ENCODE results near the gene MFGE8.
A peak's percentile ranks its signal among the peaks of the same experiment; 100 is the strongest.

The MFGE8 gene

GRCh38 chr15:88898736-88899135 lies 14.4 kb downstream of the MFGE8 start:
- no peak for TF ChIP-seq CTCF (IDR thresholded peaks at IDR 0.05; ENCODE audit: low read depth, low read length)
- no peak for DNase-seq
- H3K9me3 ChIP-seq: no peaks in the 10 kb centered on the region
- peaks cover 20% of the 10 kb centered on the region for H3K27me3 ChIP-seq
- H3K4me1 ChIP-seq: peaks cover 5% of the 10 kb centered on the region; the same call in 1 of the 2 replicates
- no peak overlapping the region for H3K4me3 ChIP-seq (ENCODE audit: low read depth, low read length)
- H3K36me3 ChIP-seq: no peaks in the 10 kb centered on the region

GRCh38 chr15:88897456-88898194 lies 15.6 kb downstream of the MFGE8 start:
- H3K27me3 ChIP-seq: peaks cover 20% of the 10 kb centered on the region
- H3K9me3 ChIP-seq: no peaks in the 10 kb centered on the region
- no peaks in the 10 kb centered on the region for H3K36me3 ChIP-seq
- peak; percentile 61 for TF ChIP-seq CTCF (IDR thresholded peaks at IDR 0.05; ENCODE audit: low read depth, low read length)
- no peak overlapping the region for H3K4me3 ChIP-seq (ENCODE audit: low read depth, low read length)
- H3K4me1 ChIP-seq: peaks cover 5% of the 10 kb centered on the region; the same call in 1 of the 2 replicates
- peak; percentile 95 for DNase-seq

GRCh38 chr15:88897142-88897455 lies 16.1 kb downstream of the MFGE8 start:
- no peak overlapping the region for H3K4me3 ChIP-seq (ENCODE audit: low read depth, low read length)
- no peak for TF ChIP-seq CTCF (IDR thresholded peaks at IDR 0.05; ENCODE audit: low read depth, low read length)
- H3K27me3 ChIP-seq: peaks cover 20% of the 10 kb centered on the region
- H3K9me3 ChIP-seq: no peaks in the 10 kb centered on the region
- DNase-seq: no peak
- H3K36me3 ChIP-seq: no peaks in the 10 kb centered on the region
- H3K4me1 ChIP-seq: peaks cover 5% of the 10 kb centered on the region; the same call in 1 of the 2 replicates

GRCh38 chr15:88896333-88897033 lies 16.7 kb downstream of the MFGE8 start:
- no peaks in the 10 kb centered on the region; the same call in 1 of the 2 replicates for H3K9me3 ChIP-seq
- H3K4me3 ChIP-seq (ENCODE audit: low read depth, low read length): no peak overlapping the region
- H3K36me3 ChIP-seq: no peaks in the 10 kb centered on the region
- peaks cover 20% of the 10 kb centered on the region for H3K27me3 ChIP-seq
- TF ChIP-seq CTCF (IDR thresholded peaks at IDR 0.05; ENCODE audit: low read depth, low read length): no peak
- no peak for DNase-seq
- H3K4me1 ChIP-seq: peaks cover 5% of the 10 kb centered on the region; the same call in 1 of the 2 replicates

- Histone ChIP-seq H3K9me3 (no peaks in the 10 kb centered on the region; the same call in 1 of the 2 replicates), H3K4me1 (peaks cover 5% of the 10 kb centered on the region; the same call in 1 of the 2 replicates), H3K36me3 (no peaks in the 10 kb centered on the region), H3K27me3 (peaks cover 20% of the 10 kb centered on the region), H3K4me3 (ENCODE audit: low read depth, low read length) (peak within 1 kb of the TSS; percentile 30)
- no peak for TF ChIP-seq CTCF (IDR thresholded peaks at IDR 0.05; ENCODE audit: low read depth, low read length)
- no peak for DNase-seq
Measured at GRCh38 chr15:88894819-88895767, 18.1 kb downstream of the MFGE8 start, which contains the start of gene HAPLN3. TSS of gene HAPLN3 (minus strand) at chr15:88895544. CDS start at chr15:88887298, 8,246 bp downstream.

Data from BE2C (cell line).